HG03354 (cell line): ENCODE data around the gene KCTD17.

Source experiments
- ATAC-seq: cut with Tn5 transposase; IDR thresholded peaks from one replicate; pipeline ENCODE4 v1.9.1; 2021; ENCODE audit warnings: mild to moderate bottlenecking; ENCODE audit not compliant: unreplicated experiment, poor library complexity, severe bottlenecking

KCTD17 gene

GRCh38 chr22:37092997-37093396 lies 41.5 kb downstream of the KCTD17 start:
- no peak for ATAC-seq

- ATAC-seq: no peak
Observed at GRCh38 chr22:37094239-37094638, 42.7 kb downstream of the KCTD17 start.

GRCh38 chr22:37095113-37095512 lies 43.6 kb downstream of the KCTD17 start:
- ATAC-seq: no peak

- no peak for ATAC-seq
Observed at GRCh38 chr22:37097346-37097745, 45.8 kb downstream of the KCTD17 start.

- ATAC-seq: no peak
Observed at GRCh38 chr22:37098976-37099591, 47.5 kb downstream of the KCTD17 start.

- no peak for ATAC-seq
Observed at GRCh38 chr22:37100589-37101127, 49.1 kb downstream of the KCTD17 start.

GRCh38 chr22:37101311-37102066 lies 49.9 kb downstream of the KCTD17 start:
- no peak for ATAC-seq

GRCh38 chr22:37103151-37103550 lies 51.6 kb downstream of the KCTD17 start:
- no peak for ATAC-seq

GRCh38 chr22:37103656-37104452 lies 52.3 kb downstream of the KCTD17 start:
- ATAC-seq: no peak

- no peak for ATAC-seq
Observed at GRCh38 chr22:37105154-37105553, 53.6 kb downstream of the KCTD17 start.

- no peak for ATAC-seq
Observed at GRCh38 chr22:37105990-37106389, 54.4 kb downstream of the KCTD17 start.

GRCh38 chr22:37107816-37108621 lies 56.5 kb downstream of the KCTD17 start:
- ATAC-seq: no peak

GRCh38 chr22:37109242-37109917 lies 57.8 kb downstream of the KCTD17 start, which contains the start of gene TMPRSS6:
TSS of gene TMPRSS6 (minus strand) at chr22:37109713. CDS start at chr22:37103417, 6,296 bp downstream.
- ATAC-seq: no peak

- no peak for ATAC-seq
Observed at GRCh38 chr22:37111156-37111717, 59.7 kb downstream of the KCTD17 start.

GRCh38 chr22:37112084-37112728 lies 60.7 kb downstream of the KCTD17 start:
- no peak for ATAC-seq
